GM18519 (cell line): ENCODE measurements around the gene TMUB1.

Source experiments
- ATAC-seq: cut with Tn5 transposase; IDR thresholded peaks from one replicate; pipeline ENCODE4 v1.9.1; 2021; ENCODE audit warnings: mild to moderate bottlenecking, moderate library complexity; ENCODE audit not compliant: unreplicated experiment, low FRiP score

The TMUB1 gene

GRCh38 chr7:151038951-151039849, 44.1 kb downstream of the TMUB1 start:
- no peak for ATAC-seq

GRCh38 chr7:151035902-151036301, 47.4 kb downstream of the TMUB1 start:
- no peak for ATAC-seq

GRCh38 chr7:151035026-151035717, 48.1 kb downstream of the TMUB1 start:
- no peak for ATAC-seq

- no peak for ATAC-seq
Observed at GRCh38 chr7:151034312-151035025, 48.8 kb downstream of the TMUB1 start.

- no peak for ATAC-seq
Observed at GRCh38 chr7:151033864-151034249, 49.4 kb downstream of the TMUB1 start.

- no peak for ATAC-seq
Observed at GRCh38 chr7:151032936-151033863, 50.1 kb downstream of the TMUB1 start.
